ENCODE measurements around the gene ALLC.

The ALLC gene

GRCh38 chr2:3672861-3673678 lies 15.1 kb downstream of the ALLC start:
- TF ChIP-seq CTCF (conservative IDR thresholded peaks at IDR 0.05; ENCODE audit: control insufficient read depth, insufficient read depth, low read depth, low read length) = no peak
- no peak overlapping the region for H3K4me3 ChIP-seq (ENCODE audit: control insufficient read depth, low read depth, low read length)
- DNase-seq (ENCODE audit: low read depth) = no peak

GRCh38 chr2:3674066-3674845 lies 16.3 kb downstream of the ALLC start:
- TF ChIP-seq CTCF (conservative IDR thresholded peaks at IDR 0.05; ENCODE audit: control insufficient read depth, insufficient read depth, low read depth, low read length) = no peak
- no peak for DNase-seq (ENCODE audit: low read depth)
- H3K4me3 ChIP-seq (ENCODE audit: control insufficient read depth, low read depth, low read length) = no peak overlapping the region

- TF ChIP-seq CTCF (conservative IDR thresholded peaks at IDR 0.05; ENCODE audit: control insufficient read depth, insufficient read depth, low read depth, low read length) = no peak
- no peak for DNase-seq (ENCODE audit: low read depth)
These were observed 17.7 kb downstream of the ALLC start for GRCh38 chr2:3675687-3676086.

GRCh38 chr2:3677436-3677835 lies 19.4 kb downstream of the ALLC start:
- H3K4me3 ChIP-seq (ENCODE audit: control insufficient read depth, low read depth, low read length) = no peak overlapping the region
- TF ChIP-seq CTCF (conservative IDR thresholded peaks at IDR 0.05; ENCODE audit: control insufficient read depth, insufficient read depth, low read depth, low read length) = no peak
- no peak for DNase-seq (ENCODE audit: low read depth)

More at GRCh38 chr2:3675687-3676086, 17.7 kb downstream of the ALLC start:
- H3K4me3 ChIP-seq (ENCODE audit: control insufficient read depth, low read depth, low read length) = no peak overlapping the region

GRCh38 chr2:3678212-3678611 lies 20.2 kb downstream of the ALLC start:
- DNase-seq (ENCODE audit: low read depth) = no peak
- no peak overlapping the region for H3K4me3 ChIP-seq (ENCODE audit: control insufficient read depth, low read depth, low read length)
- no peak for TF ChIP-seq CTCF (conservative IDR thresholded peaks at IDR 0.05; ENCODE audit: control insufficient read depth, insufficient read depth, low read depth, low read length)

GRCh38 chr2:3679180-3679579 lies 21.2 kb downstream of the ALLC start:
- no peak overlapping the region for H3K4me3 ChIP-seq (ENCODE audit: control insufficient read depth, low read depth, low read length)
- TF ChIP-seq CTCF (conservative IDR thresholded peaks at IDR 0.05; ENCODE audit: control insufficient read depth, insufficient read depth, low read depth, low read length) = no peak
- no peak for DNase-seq (ENCODE audit: low read depth)
